Neural cell (in vitro differentiated cells): ENCODE measurements around the gene SCRN2. TPM values are rescaled to one million over a fixed set of nuclear protein-coding genes. Genes with fewer than 3 reads are reported as not detected.

ENCODE experiments used
- H2AFZ ChIP-seq: fragments of 200-600, 300-800 bp; sonication (generic), shearing (Covaris generic); 2 replicates; pipeline ENCODE4 v1.6.0; 2014; ENCODE audit warnings: low read depth, mild to moderate bottlenecking, antibody characterized with exemption, low read length, moderate library complexity
- H3F3A ChIP-seq: fragments of 200-600 bp; shearing (Covaris generic); 2 replicates; pipeline ENCODE4 v1.6.1; 2016; ENCODE audit warnings: mild to moderate bottlenecking, moderate library complexity, mixed read lengths, antibody characterized with exemption, low read length; ENCODE audit not compliant: insufficient read depth, poor library complexity, severe bottlenecking
- H3K27ac ChIP-seq: fragments of 200-600, 300-800 bp; sonication (generic), shearing (Covaris generic); 2 replicates; pipeline ENCODE4 v1.5.1; 2014; ENCODE audit warnings: mild to moderate bottlenecking, low read length, moderate library complexity
- H3K27me3 ChIP-seq: fragments of 300-800, 200-600 bp; sonication (generic), shearing (Covaris generic); 2 replicates; pipeline ENCODE4 v1.6.0; 2014; ENCODE audit warnings: mild to moderate bottlenecking, low read depth, low read length, moderate library complexity; ENCODE audit not compliant: insufficient read depth
- H3K36me3 ChIP-seq: fragments of 300-800, 200-600 bp; sonication (generic), shearing (Covaris generic); 2 replicates; pipeline ENCODE4 v1.5.1; 2014; ENCODE audit warnings: mild to moderate bottlenecking, antibody characterized with exemption, low read length, moderate library complexity; ENCODE audit not compliant: insufficient read depth
- H3K4me2 ChIP-seq: fragments of 300-800, 200-600 bp; sonication (generic), shearing (Covaris generic); 2 replicates; pipeline ENCODE4 v1.6.0; 2014; ENCODE audit warnings: mild to moderate bottlenecking, low read length
- H3K4me3 ChIP-seq: fragments of 300-800, 200-600 bp; sonication (generic), shearing (Covaris generic); 2 replicates; pipeline ENCODE4 v1.5.1; 2014; ENCODE audit warnings: mild to moderate bottlenecking, low read length, moderate library complexity
- H3K79me2 ChIP-seq: fragments of 200-600 bp; shearing (Covaris generic); replicated peaks from 2 replicates; pipeline ENCODE4 v1.6.0; 2014; ENCODE audit warnings: mild to moderate bottlenecking, low read length, moderate library complexity; ENCODE audit not compliant: insufficient read depth
- H3K9ac ChIP-seq: fragments of 300-800, 200-600 bp; sonication (generic), shearing (Covaris generic); 2 replicates; pipeline ENCODE4 v1.6.1; 2016; ENCODE audit warnings: mild to moderate bottlenecking, low read length, mixed read lengths
- H3K9me2 ChIP-seq: fragments of 200-600 bp; shearing (Covaris generic); 2 replicates; pipeline ENCODE4 v1.6.1; 2016; ENCODE audit warnings: mild to moderate bottlenecking, low read length, mixed read lengths; ENCODE audit not compliant: insufficient read depth
- H3K9me3 ChIP-seq: fragments of 200-600, 300-800 bp; sonication (generic), shearing (Covaris generic); 2 replicates; pipeline ENCODE4 v1.6.1; 2016; ENCODE audit warnings: mild to moderate bottlenecking, mixed run types, low read length, moderate library complexity, mixed read lengths
- H4K20me1 ChIP-seq: fragments of 200-600 bp; shearing (Covaris generic); 2 replicates; pipeline ENCODE4 v1.6.1; 2016; ENCODE audit warnings: mild to moderate bottlenecking, mixed run types; ENCODE audit not compliant: insufficient read depth
- CTCF ChIP-seq: fragments of 450-650 bp; IDR thresholded peaks from 2 replicates; pipeline ENCODE4 v1.5.1; 2014; ENCODE audit warnings: antibody characterized with exemption, mild to moderate bottlenecking, moderate library complexity; ENCODE audit not compliant: poor library complexity, severe bottlenecking
- EP300 ChIP-seq: fragments of 450-650 bp; conservative IDR thresholded peaks from 2 replicates; pipeline ENCODE4 v1.6.1; 2014; ENCODE audit warnings: antibody characterized with exemption, mild to moderate bottlenecking, moderate library complexity; ENCODE audit not compliant: poor library complexity, severe bottlenecking
- EZH2 ChIP-seq: fragments of 200-600, 300-800 bp; shearing (Covaris generic), sonication (generic); IDR thresholded peaks from 2 replicates; pipeline ENCODE4 v1.6.1; 2014; ENCODE audit warnings: antibody characterized with exemption, low read length, borderline replicate concordance, mild to moderate bottlenecking; ENCODE audit not compliant: insufficient read depth, poor library complexity, severe bottlenecking
- MXI1 ChIP-seq: fragments of 450-650 bp; conservative IDR thresholded peaks from 2 replicates; pipeline ENCODE4 v1.6.1; 2014; ENCODE audit warnings: antibody characterized with exemption, mild to moderate bottlenecking; ENCODE audit not compliant: poor library complexity, severe bottlenecking
- POLR2AphosphoS5 ChIP-seq: IDR thresholded peaks from 2 replicates; pipeline ENCODE4 v1.6.1; 2012
- RAD21 ChIP-seq: fragments of 450-650 bp; conservative IDR thresholded peaks from 2 replicates; pipeline ENCODE4 v1.6.1; 2014; ENCODE audit warnings: antibody characterized with exemption, mild to moderate bottlenecking, moderate library complexity
- REST ChIP-seq: IDR thresholded peaks from 2 replicates; pipeline ENCODE4 v1.6.1; 2012; ENCODE audit warnings: borderline replicate concordance
- SMC3 ChIP-seq: fragments of 450-650 bp; conservative IDR thresholded peaks from 2 replicates; pipeline ENCODE4 v1.6.1; 2014; ENCODE audit warnings: antibody characterized with exemption, mild to moderate bottlenecking, moderate library complexity; ENCODE audit not compliant: poor library complexity
- TAF1 ChIP-seq: IDR thresholded peaks from 2 replicates; pipeline ENCODE4 v1.6.1; 2012; ENCODE audit warnings: low read depth
- polyA plus RNA-seq: library from polyadenylated mRNA; depleted of rRNA; stranded (reverse); fragments of >200 nt; gene quantifications from 2 replicates; pipeline ENCODE4 v1.2.3, GENCODE V29; 2014

The SCRN2 gene
- polyA plus RNA-seq, 1 donor from 2014 or later = 94.0 TPM

- no peaks in the 10 kb centered on the region for H4K20me1 ChIP-seq
- H3K9ac ChIP-seq = no peak overlapping the region
- no peak overlapping the region for H2AFZ ChIP-seq
- TF ChIP-seq TAF1 (no peak), CTCF (no peak), SMC3 (no peak), REST (no peak), RAD21 (no peak), EZH2 (no peak), POLR2AphosphoS5 (no peak), EP300 (no peak), MXI1 (no peak)
- H3K27me3 ChIP-seq = no peaks in the 10 kb centered on the region
- H3K9me2 ChIP-seq = no peaks in the 10 kb centered on the region
- no peaks in the 10 kb centered on the region for H3K79me2 ChIP-seq
- no peak overlapping the region for H3K4me2 ChIP-seq
- H3K27ac ChIP-seq = no peak overlapping the region
- no peaks in the 10 kb centered on the region for H3K9me3 ChIP-seq
- H3F3A ChIP-seq = no peaks in the 10 kb centered on the region
- no peaks in the 10 kb centered on the region for H3K36me3 ChIP-seq
- no peak overlapping the region for H3K4me3 ChIP-seq
These were observed 18.3 kb downstream of the SCRN2 start for GRCh38 chr17:47822785-47823184.

GRCh38 chr17:47821424-47822391 lies 19.4 kb downstream of the SCRN2 start, which contains the start of gene OSBPL7:
TSS of gene OSBPL7 (minus strand) at chr17:47821794. CDS start at chr17:47820278, 1,516 bp downstream.
- Histone ChIP-seq H3K27me3 (no peaks in the 10 kb centered on the region), H3K9me3 (no peaks in the 10 kb centered on the region), H3F3A (no peaks in the 10 kb centered on the region), H3K9me2 (no peaks in the 10 kb centered on the region), H2AFZ (peak within 1 kb of the TSS; percentile 45), H3K9ac (peak within 1 kb of the TSS; percentile 72), H3K79me2 (no peaks in the 10 kb centered on the region), H3K27ac (peak within 1 kb of the TSS; percentile 34), H3K36me3 (no peaks in the 10 kb centered on the region), H4K20me1 (no peaks in the 10 kb centered on the region), H3K4me3 (peak within 1 kb of the TSS; percentile 96), H3K4me2 (peak within 1 kb of the TSS; percentile 91)
- TF ChIP-seq MXI1 = peak; percentile 66
- TF ChIP-seq CTCF = peak; percentile 70
- TF ChIP-seq EZH2 = no peak
- TF ChIP-seq EP300 = no peak
- TF ChIP-seq SMC3 = no peak
- TF ChIP-seq POLR2AphosphoS5 = peak; percentile 72
